GM23248 (cell line): ENCODE results near the gene CPAMD8. TPM values are rescaled to one million over a fixed set of nuclear protein-coding genes. Genes with fewer than 3 reads are reported as not detected.
"Not testable (repeated sequence)": the region's sequence is repeated elsewhere in the genome, so short reads cannot be mapped to it uniquely, and the experiment has no call there.

Experiments used
- DNase-seq: peaks from one replicate; pipeline ENCODE4 v3.0.0-alpha.2; 2015
- H2AFZ ChIP-seq: fragments of 200-600 bp; sonication (generic); 2 replicates; pipeline ENCODE4 v1.6.1; 2016; ENCODE audit warnings: antibody characterized with exemption
- H3F3A ChIP-seq: fragments of 200-600 bp; sonication (generic); 2 replicates; pipeline ENCODE4 v1.6.1; 2016; ENCODE audit warnings: mild to moderate bottlenecking, antibody characterized with exemption, mixed run types; ENCODE audit not compliant: insufficient read depth
- H3K27ac ChIP-seq: fragments of 200-600 bp; sonication (generic); 2 replicates; pipeline ENCODE4 v1.5.1; 2016; ENCODE audit warnings: mild to moderate bottlenecking
- H3K27me3 ChIP-seq: fragments of 200-600 bp; sonication (generic); replicated peaks from 2 replicates; pipeline ENCODE4 v1.6.1; 2016; ENCODE audit warnings: mild to moderate bottlenecking; ENCODE audit not compliant: insufficient read depth
- H3K36me3 ChIP-seq: fragments of 200-600 bp; sonication (generic); 2 replicates; pipeline ENCODE4 v1.6.1; 2016; ENCODE audit warnings: low read depth, mild to moderate bottlenecking
- H3K4me1 ChIP-seq: fragments of 200-600 bp; sonication (generic); 2 replicates; pipeline ENCODE4 v1.6.1; 2016; ENCODE audit warnings: mild to moderate bottlenecking; ENCODE audit not compliant: insufficient read depth
- H3K4me2 ChIP-seq: fragments of 200-600 bp; sonication (generic); one replicate; pipeline ENCODE4 v1.6.1; 2016; ENCODE audit warnings: mild to moderate bottlenecking; ENCODE audit not compliant: unreplicated experiment
- H3K4me3 ChIP-seq: fragments of 200-600 bp; sonication (generic); 2 replicates; pipeline ENCODE4 v1.5.1; 2016; ENCODE audit warnings: mild to moderate bottlenecking
- H3K79me2 ChIP-seq: fragments of 200-600 bp; sonication (generic); 2 replicates; pipeline ENCODE4 v1.6.1; 2016; ENCODE audit warnings: mild to moderate bottlenecking; ENCODE audit not compliant: insufficient read depth
- H3K9ac ChIP-seq: fragments of 200-600 bp; sonication (generic); 2 replicates; pipeline ENCODE4 v1.6.1; 2016; ENCODE audit warnings: mild to moderate bottlenecking
- H3K9me2 ChIP-seq: fragments of 200-600 bp; sonication (generic); 2 replicates; pipeline ENCODE4 v1.6.1; 2016; ENCODE audit warnings: mixed run types, mild to moderate bottlenecking, moderate library complexity; ENCODE audit not compliant: insufficient read depth
- H3K9me3 ChIP-seq: fragments of 200-600 bp; sonication (generic); one replicate; pipeline ENCODE4 v1.6.1; 2017; ENCODE audit warnings: low read depth
- H4K20me1 ChIP-seq: fragments of 200-600 bp; sonication (generic); 2 replicates; pipeline ENCODE4 v1.6.0; 2016; ENCODE audit not compliant: insufficient read depth
- EZH2 ChIP-seq: fragments of 200-600 bp; sonication (generic); IDR thresholded peaks from 2 replicates; pipeline ENCODE4 v1.6.1; 2018; ENCODE audit warnings: antibody characterized with exemption, mild to moderate bottlenecking; ENCODE audit not compliant: insufficient read depth, poor library complexity, severe bottlenecking
- EZH2phosphoT487 ChIP-seq: fragments of 200-600 bp; sonication (generic); IDR thresholded peaks from 2 replicates; pipeline ENCODE4 v1.6.1; 2018; ENCODE audit warnings: antibody characterized with exemption, moderate library complexity, mild to moderate bottlenecking, low read depth; ENCODE audit not compliant: insufficient read depth
- WGBS, 2 experiments: methylation state at CpG; one replicate each; pipeline ENCODE4 v1.1.6; 2015 to 2017; ENCODE audit warnings: low lambda C conversion rate in 2 of 2, low coverage in 1 of 2; ENCODE audit errors: missing lambda C conversion rate in 2 of 2; 5-methylcytosine and 5-hydroxymethylcytosine counted together
- in situ Hi-C: fragments of 300-500 bp; cut with MboI; formaldehyde crosslinking; loops from 2 replicates; pipeline ENCODE4 v1.15.0; 2020
- polyA plus RNA-seq: library from polyadenylated mRNA; unstranded; fragments of >200 nt; fragmentation: Nextera tagmentation; extraction: Ambion mirVana; gene quantifications from 2 replicates; pipeline ENCODE4 v1.2.1, GENCODE V29; 2016
- total RNA-seq: library from RNA; depleted of rRNA; stranded (reverse); fragments of >200 nt; shearing (Covaris generic); gene quantifications from 2 replicates; pipeline ENCODE4 v1.2.3, GENCODE V29; 2014

CPAMD8 gene
- total and polyA plus RNA-seq, 2 experiments from 2014 or later = 0.76 to 0.80 TPM

GRCh38 chr19:17031741-17032140, 5.1 kb upstream of the CPAMD8 start:
- H3K9me2 ChIP-seq = no peaks in the 10 kb centered on the region
- peaks cover 14% of the 10 kb centered on the region for H3K27me3 ChIP-seq
- H3K9me3 ChIP-seq = no peaks in the 10 kb centered on the region
- in situ Hi-C loops = no loop called here
- TF ChIP-seq EZH2 = no peak
- TF ChIP-seq EZH2phosphoT487 = no peak
- no peak overlapping the region for H3K4me2 ChIP-seq
- H3K4me3 ChIP-seq = no peak overlapping the region
- no peak overlapping the region for H3K9ac ChIP-seq
- no peaks in the 10 kb centered on the region for H3K79me2 ChIP-seq
- DNase-seq = no peak
- no peaks in the 10 kb centered on the region for H4K20me1 ChIP-seq
- H2AFZ ChIP-seq = no peak overlapping the region
- no peaks in the 10 kb centered on the region for H3K36me3 ChIP-seq
- no peaks in the 10 kb centered on the region for H3K4me1 ChIP-seq
- H3F3A ChIP-seq = no peaks in the 10 kb centered on the region
- no peak overlapping the region for H3K27ac ChIP-seq
- WGBS, 2 experiments = 71 to 73% methylated on average over 6 of the region's 6 CpGs

- TF ChIP-seq EZH2 = no peak
- no peak for TF ChIP-seq EZH2phosphoT487
- in situ Hi-C loops = no loop called here
- Histone ChIP-seq H3F3A (no peaks in the 10 kb centered on the region), H3K9me2 (no peaks in the 10 kb centered on the region), H3K79me2 (no peaks in the 10 kb centered on the region), H4K20me1 (no peaks in the 10 kb centered on the region), H3K4me2 (no peak overlapping the region), H3K36me3 (no peaks in the 10 kb centered on the region), H3K4me3 (no peak overlapping the region), H3K27me3 (peaks cover 36% of the 10 kb centered on the region), H3K9ac (no peak overlapping the region), H2AFZ (no peak overlapping the region), H3K9me3 (no peaks in the 10 kb centered on the region), H3K4me1 (no peaks in the 10 kb centered on the region), H3K27ac (no peak overlapping the region)
- WGBS, 2 experiments = 31 to 34% methylated on average over 7 of the region's 7 CpGs
- DNase-seq = no peak
Observed at GRCh38 chr19:17027535-17027975, 945 bp upstream of the CPAMD8 start.

- Histone ChIP-seq H3K4me1 (no peaks in the 10 kb centered on the region), H3K4me2 (no peak overlapping the region), H3K27ac (no peak overlapping the region), H3K4me3 (no peak overlapping the region), H3K27me3 (peaks cover 36% of the 10 kb centered on the region), H3K79me2 (no peaks in the 10 kb centered on the region), H3K36me3 (no peaks in the 10 kb centered on the region), H3F3A (no peaks in the 10 kb centered on the region), H2AFZ (no peak overlapping the region), H3K9me3 (no peaks in the 10 kb centered on the region), H3K9ac (no peak overlapping the region), H4K20me1 (no peaks in the 10 kb centered on the region), H3K9me2 (no peaks in the 10 kb centered on the region)
- DNase-seq = no peak
- in situ Hi-C loops = no loop called here
- 5 to 7% methylated on average over 22 to 35 of the region's 40 CpGs for WGBS, 2 experiments
- no peak for TF ChIP-seq EZH2phosphoT487
- no peak for TF ChIP-seq EZH2
Observed at GRCh38 chr19:17025991-17026658, 485 bp downstream of the CPAMD8 start.

DNA sequence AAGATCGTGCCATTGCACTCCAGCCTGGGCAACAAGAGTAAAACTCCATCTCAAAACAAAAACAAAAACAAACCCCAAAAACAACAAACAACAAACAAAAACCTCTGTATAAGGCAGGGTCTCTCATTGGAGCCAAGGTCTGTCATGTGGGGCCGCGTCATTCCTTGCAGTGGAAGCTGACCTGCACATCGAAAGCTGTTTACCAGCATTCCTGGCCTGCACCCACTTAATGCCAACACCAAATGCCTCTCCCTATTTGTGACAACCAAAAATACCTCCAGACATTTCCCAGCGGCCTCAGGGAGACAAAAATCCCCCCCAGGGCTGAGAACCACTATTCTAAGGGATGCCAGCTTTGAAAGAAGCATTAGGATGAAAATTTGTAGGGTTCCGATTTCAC, 1.2 kb downstream of the CPAMD8 start:
- Histone ChIP-seq H3K79me2 (no peaks in the 10 kb centered on the region), H3K4me2 (no peak overlapping the region)

DNA sequence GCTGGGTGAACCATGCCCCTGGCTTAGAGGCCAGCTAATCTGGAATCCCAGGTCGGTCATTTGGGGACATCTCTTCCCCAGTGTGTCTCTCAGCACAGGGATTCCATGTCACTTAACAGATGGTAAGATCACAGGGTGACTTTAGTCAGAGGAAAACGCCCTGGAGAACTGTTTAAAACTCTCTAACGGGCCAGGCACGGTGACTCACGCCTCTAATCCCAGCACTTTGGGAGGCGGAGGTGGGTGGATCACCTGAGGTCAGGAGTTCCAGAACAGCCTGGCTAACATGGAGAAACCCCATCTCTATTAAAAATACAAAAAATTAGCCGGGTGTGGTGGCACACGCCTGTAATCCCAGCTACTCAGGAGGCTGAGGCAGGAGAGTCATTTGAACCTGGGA, 1.7 kb downstream of the CPAMD8 start:
- H3K4me2 ChIP-seq, H2AFZ ChIP-seq, in situ Hi-C loops, H3K79me2 ChIP-seq, H3K4me3 ChIP-seq, H3F3A ChIP-seq, H3K36me3 ChIP-seq, H3K27ac ChIP-seq, H3K9me2 ChIP-seq, H4K20me1 ChIP-seq, H3K9me3 ChIP-seq, DNase-seq, H3K9ac ChIP-seq, H3K4me1 ChIP-seq: not testable (repeated sequence)
- 44 to 47% methylated on average over 8 of the region's 8 CpGs for WGBS, 2 experiments
- H3K27me3 ChIP-seq = peaks cover 36% of the 10 kb centered on the region

More for the DNA sequence above, 1.2 kb downstream of the CPAMD8 start:
- Histone ChIP-seq H3K4me3 (no peak overlapping the region), H2AFZ (no peak overlapping the region), H3K9me2 (no peaks in the 10 kb centered on the region), H3K9me3 (no peaks in the 10 kb centered on the region), H3F3A (no peaks in the 10 kb centered on the region), H3K9ac (no peak overlapping the region), H4K20me1 (no peaks in the 10 kb centered on the region), H3K4me1 (no peaks in the 10 kb centered on the region), H3K36me3 (no peaks in the 10 kb centered on the region), H3K27ac (no peak overlapping the region), H3K27me3 (peaks cover 36% of the 10 kb centered on the region)
- in situ Hi-C loops = no loop called here
- TF ChIP-seq EZH2 (no peak), EZH2phosphoT487 (no peak)
- WGBS, 2 experiments = 51 to 58% methylated on average over 6 of the region's 6 CpGs
- DNase-seq = no peak
